ENCODE data around the gene TSPAN16. TPM values are rescaled to one million over a fixed set of nuclear protein-coding genes. Genes with fewer than 3 reads are reported as not detected.

TSPAN16 gene
- total RNA-seq, 2 donors from 2014 or later, result 4.2 TPM; not detected in 1

DNA sequence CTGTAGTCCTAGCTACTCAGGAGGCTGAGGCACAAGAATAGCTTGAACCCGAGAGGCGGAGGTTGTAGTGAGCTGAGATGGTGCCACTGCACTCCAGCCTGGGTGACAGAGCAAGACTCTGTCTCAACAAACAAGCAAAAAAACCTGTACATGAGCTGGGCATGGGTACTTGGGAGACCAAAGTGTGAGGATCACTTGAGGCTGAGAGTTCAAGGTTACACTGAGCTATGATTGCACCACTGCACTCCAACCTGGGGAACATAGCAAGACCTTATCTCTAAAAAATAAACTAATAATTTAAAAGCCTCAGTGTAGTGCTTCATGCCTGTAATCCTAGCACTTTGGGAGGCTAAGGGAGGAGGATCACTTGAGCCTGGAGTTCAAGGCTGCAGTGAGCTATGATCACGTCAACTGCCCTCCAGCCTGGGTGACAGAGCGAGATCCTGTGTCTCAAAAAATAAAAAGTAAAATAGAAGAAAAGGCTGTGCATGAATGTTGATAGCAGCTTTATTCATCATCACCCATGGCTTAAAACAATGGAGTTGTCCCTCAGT is 21.4 kb upstream of the TSPAN16 start:
- Histone ChIP-seq H3K4me1 (replicated peaks) (no peaks in the 10 kb centered on the region), H3K9me3 (no peaks in the 10 kb centered on the region), H3K27me3 (replicated peaks; ENCODE audit: insufficient read depth) (no peaks in the 10 kb centered on the region), H3K4me3 (no peak overlapping the region), H3K27ac (no peak overlapping the region), H3K36me3 (no peaks in the 10 kb centered on the region)
- WGBS, result 72% methylated on average over 4 of the region's 4 CpGs
- no peak for DNase-seq (ENCODE audit: low spot score)
- intact Hi-C loops (cut with DNase I), result no loop called here
- TF ChIP-seq POLR2AphosphoS5 (IDR thresholded peaks at IDR 0.05) (no peak), CTCF (IDR thresholded peaks at IDR 0.05) (no peak), POLR2A (IDR thresholded peaks at IDR 0.05) (no peak)

GRCh38 chr19:11278670-11279069 is 17.3 kb upstream of the TSPAN16 start:
- no peaks in the 10 kb centered on the region for H3K4me1 ChIP-seq (replicated peaks)
- H3K4me3 ChIP-seq, result no peak overlapping the region
- no peak overlapping the region for H3K27ac ChIP-seq
- no peak for DNase-seq (ENCODE audit: low spot score)
- intact Hi-C loops (cut with DNase I), result no loop called here
- H3K9me3 ChIP-seq, result no peaks in the 10 kb centered on the region
- H3K27me3 ChIP-seq (replicated peaks; ENCODE audit: insufficient read depth), result no peaks in the 10 kb centered on the region
- no peaks in the 10 kb centered on the region for H3K36me3 ChIP-seq
- 38% methylated on average over 6 of the region's 6 CpGs for WGBS
- TF ChIP-seq CTCF (IDR thresholded peaks at IDR 0.05), result no peak
- no peak for TF ChIP-seq POLR2A (IDR thresholded peaks at IDR 0.05)
- TF ChIP-seq POLR2AphosphoS5 (IDR thresholded peaks at IDR 0.05), result no peak

- intact Hi-C loops (cut with DNase I), result no loop called here
- Histone ChIP-seq H3K4me1 (replicated peaks) (no peaks in the 10 kb centered on the region), H3K9me3 (no peaks in the 10 kb centered on the region), H3K27me3 (replicated peaks; ENCODE audit: insufficient read depth) (no peaks in the 10 kb centered on the region), H3K36me3 (no peaks in the 10 kb centered on the region), H3K4me3 (no peak overlapping the region), H3K27ac (no peak overlapping the region)
- no peak for DNase-seq (ENCODE audit: low spot score)
- no peak for TF ChIP-seq CTCF (IDR thresholded peaks at IDR 0.05)
- TF ChIP-seq POLR2AphosphoS5 (IDR thresholded peaks at IDR 0.05), result no peak
- no peak for TF ChIP-seq POLR2A (IDR thresholded peaks at IDR 0.05)
- WGBS, result 79% methylated on average over 5 of the region's 5 CpGs
These were observed 16.3 kb upstream of the TSPAN16 start for GRCh38 chr19:11279505-11280236.

DNA sequence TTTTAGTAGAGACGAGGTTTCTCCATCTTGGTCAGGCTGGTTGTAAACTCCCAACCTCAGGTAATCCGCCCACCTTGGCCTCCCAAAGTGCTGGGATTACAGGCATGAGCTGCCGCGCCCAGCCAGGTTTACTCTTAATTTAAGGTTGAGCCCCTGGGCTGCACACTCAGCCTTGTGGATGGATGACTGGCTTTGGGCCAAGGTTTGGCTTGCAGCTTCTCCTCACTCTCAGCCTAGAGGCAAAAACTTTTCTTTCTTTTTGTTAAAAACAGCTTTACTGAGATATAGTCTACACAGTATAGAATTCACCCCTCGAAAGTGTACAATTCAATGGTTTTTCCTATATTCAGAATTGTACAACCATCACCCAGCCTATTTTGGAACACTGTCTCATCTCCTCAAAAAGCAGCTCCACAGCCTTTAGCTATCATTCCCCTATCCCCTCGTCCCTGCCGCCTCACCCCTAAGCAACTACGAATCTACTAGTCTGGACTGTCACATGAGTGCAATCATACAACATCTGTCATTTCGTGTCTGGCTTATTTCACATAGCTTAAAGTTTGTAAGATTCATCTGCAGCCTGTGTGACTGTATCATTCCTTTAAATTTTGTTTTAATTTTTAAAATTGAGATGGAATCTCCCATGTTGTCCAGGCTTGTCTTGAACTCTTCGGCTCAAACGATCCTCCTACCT is 14.5 kb upstream of the TSPAN16 start:
- no peaks in the 10 kb centered on the region for H3K9me3 ChIP-seq
- TF ChIP-seq POLR2AphosphoS5 (IDR thresholded peaks at IDR 0.05), result no peak
- TF ChIP-seq POLR2A (IDR thresholded peaks at IDR 0.05), result no peak
- TF ChIP-seq CTCF (IDR thresholded peaks at IDR 0.05), result no peak
- no peak overlapping the region for H3K27ac ChIP-seq
- H3K4me1 ChIP-seq (replicated peaks), result no peaks in the 10 kb centered on the region
- H3K4me3 ChIP-seq, result no peak overlapping the region
- no peaks in the 10 kb centered on the region for H3K36me3 ChIP-seq
- no peak for DNase-seq (ENCODE audit: low spot score)
- no peaks in the 10 kb centered on the region for H3K27me3 ChIP-seq (replicated peaks; ENCODE audit: insufficient read depth)
- intact Hi-C loops (cut with DNase I), result no loop called here
- WGBS, result 57% methylated on average over 11 of the region's 11 CpGs
